ENCODE data around the gene UNC93A.
"Not testable (repeated sequence)": the region's sequence is repeated elsewhere in the genome, so short reads cannot be mapped to it uniquely, and the experiment has no call there.

The UNC93A gene

GRCh38 chr6:167294651-167295494, 3.8 kb downstream of the UNC93A start:
- DNase-seq = no peak

GRCh38 chr6:167295495-167296292, 4.6 kb downstream of the UNC93A start:
- DNase-seq = no peak

- no peak for DNase-seq
These were observed 5.2 kb downstream of the UNC93A start for GRCh38 chr6:167296293-167296690.

- no peak for DNase-seq
These were observed 5.8 kb downstream of the UNC93A start for GRCh38 chr6:167296902-167297301.

- no peak for DNase-seq
These were observed 7.0 kb downstream of the UNC93A start for GRCh38 chr6:167298127-167298526.

- no peak for DNase-seq
These were observed 8.7 kb downstream of the UNC93A start for GRCh38 chr6:167299641-167300308.

- no peak for DNase-seq
These were observed 10.0 kb downstream of the UNC93A start for GRCh38 chr6:167300902-167301777.

GRCh38 chr6:167302074-167302473, 11.0 kb downstream of the UNC93A start:
- no peak for DNase-seq

- no peak for DNase-seq
These were observed 11.7 kb downstream of the UNC93A start for GRCh38 chr6:167302796-167303195.

GRCh38 chr6:167303675-167304625, 12.8 kb downstream of the UNC93A start:
- no peak for DNase-seq

GRCh38 chr6:167304912-167305311, 13.8 kb downstream of the UNC93A start:
- no peak for DNase-seq

- DNase-seq = no peak
These were observed 14.7 kb downstream of the UNC93A start for GRCh38 chr6:167305796-167306195.

GRCh38 chr6:167306401-167306998, 15.4 kb downstream of the UNC93A start:
- DNase-seq = no peak

GRCh38 chr6:167307342-167307955, 16.3 kb downstream of the UNC93A start:
- no peak for DNase-seq

- no peak for DNase-seq
These were observed 17.1 kb downstream of the UNC93A start for GRCh38 chr6:167308207-167308606.

GRCh38 chr6:167309355-167310192, 18.5 kb downstream of the UNC93A start:
- not testable (repeated sequence) for DNase-seq

GRCh38 chr6:167311286-167311685, 20.2 kb downstream of the UNC93A start:
- DNase-seq = no peak

- DNase-seq = not testable (repeated sequence)
These were observed 20.6 kb downstream of the UNC93A start for GRCh38 chr6:167311691-167312090.

- no peak for DNase-seq
These were observed 23.2 kb downstream of the UNC93A start for GRCh38 chr6:167314180-167314821.
